Measurements from ENCODE around the gene DGKA.

The DGKA gene

DNA sequence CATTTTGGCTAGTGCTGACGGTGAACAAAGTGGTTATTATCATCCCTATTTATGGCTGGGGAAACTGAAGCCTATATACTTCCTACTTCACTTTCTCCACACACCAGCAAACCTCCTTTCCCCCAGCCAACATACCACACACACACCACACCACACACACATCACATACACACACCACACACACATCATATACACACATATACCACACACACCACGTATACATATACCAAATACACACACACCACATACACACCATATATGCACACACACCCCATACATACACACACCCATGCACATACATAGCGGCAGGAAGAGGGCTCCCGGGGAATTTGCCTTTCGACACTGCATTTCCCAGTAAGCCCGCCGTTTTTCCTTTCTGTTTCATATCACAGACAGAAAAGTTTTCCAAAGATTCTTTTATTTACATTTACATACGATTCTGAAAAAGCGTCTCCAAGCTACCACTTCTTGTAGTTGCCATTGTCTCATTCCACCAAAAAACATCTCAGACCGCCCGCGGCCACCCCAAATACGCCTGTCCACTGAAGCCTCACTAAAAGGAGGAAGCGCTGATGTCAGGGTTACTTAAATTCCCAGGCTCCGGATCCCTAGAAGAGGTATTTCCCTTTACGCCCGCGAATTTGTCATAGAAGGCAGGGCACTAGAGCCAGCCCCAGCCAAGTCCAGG lies 42.1 kb downstream of the DGKA start (continued):
- TF ChIP-seq, protein P1, sequence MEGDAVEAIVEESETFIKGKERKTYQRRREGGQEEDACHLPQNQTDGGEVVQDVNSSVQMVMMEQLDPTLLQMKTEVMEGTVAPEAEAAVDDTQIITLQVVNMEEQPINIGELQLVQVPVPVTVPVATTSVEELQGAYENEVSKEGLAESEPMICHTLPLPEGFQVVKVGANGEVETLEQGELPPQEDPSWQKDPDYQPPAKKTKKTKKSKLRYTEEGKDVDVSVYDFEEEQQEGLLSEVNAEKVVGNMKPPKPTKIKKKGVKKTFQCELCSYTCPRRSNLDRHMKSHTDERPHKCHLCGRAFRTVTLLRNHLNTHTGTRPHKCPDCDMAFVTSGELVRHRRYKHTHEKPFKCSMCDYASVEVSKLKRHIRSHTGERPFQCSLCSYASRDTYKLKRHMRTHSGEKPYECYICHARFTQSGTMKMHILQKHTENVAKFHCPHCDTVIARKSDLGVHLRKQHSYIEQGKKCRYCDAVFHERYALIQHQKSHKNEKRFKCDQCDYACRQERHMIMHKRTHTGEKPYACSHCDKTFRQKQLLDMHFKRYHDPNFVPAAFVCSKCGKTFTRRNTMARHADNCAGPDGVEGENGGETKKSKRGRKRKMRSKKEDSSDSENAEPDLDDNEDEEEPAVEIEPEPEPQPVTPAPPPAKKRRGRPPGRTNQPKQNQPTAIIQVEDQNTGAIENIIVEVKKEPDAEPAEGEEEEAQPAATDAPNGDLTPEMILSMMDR (tag by site-specific recombination; IDR thresholded peaks at IDR 0.05): no peak
- TF ChIP-seq ZNF561 (tag by site-specific recombination; IDR thresholded peaks at IDR 0.05; ENCODE audit: borderline replicate concordance): 0 out of 2 replicates have a peak, but pooled peaks have one; percentile 32
- peak; percentile 46; the same call in 1 of the 2 replicates for TF ChIP-seq ZNF76 (tag by site-specific recombination; IDR thresholded peaks at IDR 0.05; ENCODE audit: borderline replicate concordance, low read depth)
- TF ChIP-seq, protein P2, sequence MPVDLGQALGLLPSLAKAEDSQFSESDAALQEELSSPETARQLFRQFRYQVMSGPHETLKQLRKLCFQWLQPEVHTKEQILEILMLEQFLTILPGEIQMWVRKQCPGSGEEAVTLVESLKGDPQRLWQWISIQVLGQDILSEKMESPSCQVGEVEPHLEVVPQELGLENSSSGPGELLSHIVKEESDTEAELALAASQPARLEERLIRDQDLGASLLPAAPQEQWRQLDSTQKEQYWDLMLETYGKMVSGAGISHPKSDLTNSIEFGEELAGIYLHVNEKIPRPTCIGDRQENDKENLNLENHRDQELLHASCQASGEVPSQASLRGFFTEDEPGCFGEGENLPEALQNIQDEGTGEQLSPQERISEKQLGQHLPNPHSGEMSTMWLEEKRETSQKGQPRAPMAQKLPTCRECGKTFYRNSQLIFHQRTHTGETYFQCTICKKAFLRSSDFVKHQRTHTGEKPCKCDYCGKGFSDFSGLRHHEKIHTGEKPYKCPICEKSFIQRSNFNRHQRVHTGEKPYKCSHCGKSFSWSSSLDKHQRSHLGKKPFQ (tag by site-specific recombination; IDR thresholded peaks at IDR 0.05): peak; percentile 92
- peak; percentile 92 for TF ChIP-seq ZNF2 (tag by site-specific recombination; IDR thresholded peaks at IDR 0.05)
- TF ChIP-seq OSR2 (tag by site-specific recombination; IDR thresholded peaks at IDR 0.05): no peak; the same call in 1 of the 2 replicates
- TF ChIP-seq SP7 (tag by site-specific recombination; IDR thresholded peaks at IDR 0.05): no peak
- no peak for TF ChIP-seq ZNF571 (tag by site-specific recombination; IDR thresholded peaks at IDR 0.05)
- TF ChIP-seq ZNF169 (tag by site-specific recombination; IDR thresholded peaks at IDR 0.05): 0 out of 2 replicates have a peak, but pooled peaks have one; percentile 50
- TF ChIP-seq ZNF19 (tag by site-specific recombination; IDR thresholded peaks at IDR 0.05; ENCODE audit: low read depth): no peak
- peak; percentile 79; the same call in 1 of the 2 replicates for TF ChIP-seq ZNF366 (tag by site-specific recombination; conservative IDR thresholded peaks at IDR 0.05)
- peak; percentile 82 for TF ChIP-seq MYNN (tag by site-specific recombination; IDR thresholded peaks at IDR 0.05; ENCODE audit: borderline replicate concordance)
- TF ChIP-seq, protein P3, sequence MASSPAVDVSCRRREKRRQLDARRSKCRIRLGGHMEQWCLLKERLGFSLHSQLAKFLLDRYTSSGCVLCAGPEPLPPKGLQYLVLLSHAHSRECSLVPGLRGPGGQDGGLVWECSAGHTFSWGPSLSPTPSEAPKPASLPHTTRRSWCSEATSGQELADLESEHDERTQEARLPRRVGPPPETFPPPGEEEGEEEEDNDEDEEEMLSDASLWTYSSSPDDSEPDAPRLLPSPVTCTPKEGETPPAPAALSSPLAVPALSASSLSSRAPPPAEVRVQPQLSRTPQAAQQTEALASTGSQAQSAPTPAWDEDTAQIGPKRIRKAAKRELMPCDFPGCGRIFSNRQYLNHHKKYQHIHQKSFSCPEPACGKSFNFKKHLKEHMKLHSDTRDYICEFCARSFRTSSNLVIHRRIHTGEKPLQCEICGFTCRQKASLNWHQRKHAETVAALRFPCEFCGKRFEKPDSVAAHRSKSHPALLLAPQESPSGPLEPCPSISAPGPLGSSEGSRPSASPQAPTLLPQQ (tag by site-specific recombination; IDR thresholded peaks at IDR 0.05): peak; percentile 39; the same call in 1 of the 2 replicates
- 0 out of 2 replicates have a peak, but pooled peaks have one; percentile 9 for TF ChIP-seq GLIS1 (tag by site-specific recombination; IDR thresholded peaks at IDR 0.05)
- peak; percentile 86 for TF ChIP-seq ZFP69B (tag by site-specific recombination; IDR thresholded peaks at IDR 0.05)
- no peak for TF ChIP-seq ZNF23 (tag by site-specific recombination; IDR thresholded peaks at IDR 0.05; ENCODE audit: borderline replicate concordance)
- TF ChIP-seq ZNF501 (tag by site-specific recombination; IDR thresholded peaks at IDR 0.05): peak; percentile 78

DNA sequence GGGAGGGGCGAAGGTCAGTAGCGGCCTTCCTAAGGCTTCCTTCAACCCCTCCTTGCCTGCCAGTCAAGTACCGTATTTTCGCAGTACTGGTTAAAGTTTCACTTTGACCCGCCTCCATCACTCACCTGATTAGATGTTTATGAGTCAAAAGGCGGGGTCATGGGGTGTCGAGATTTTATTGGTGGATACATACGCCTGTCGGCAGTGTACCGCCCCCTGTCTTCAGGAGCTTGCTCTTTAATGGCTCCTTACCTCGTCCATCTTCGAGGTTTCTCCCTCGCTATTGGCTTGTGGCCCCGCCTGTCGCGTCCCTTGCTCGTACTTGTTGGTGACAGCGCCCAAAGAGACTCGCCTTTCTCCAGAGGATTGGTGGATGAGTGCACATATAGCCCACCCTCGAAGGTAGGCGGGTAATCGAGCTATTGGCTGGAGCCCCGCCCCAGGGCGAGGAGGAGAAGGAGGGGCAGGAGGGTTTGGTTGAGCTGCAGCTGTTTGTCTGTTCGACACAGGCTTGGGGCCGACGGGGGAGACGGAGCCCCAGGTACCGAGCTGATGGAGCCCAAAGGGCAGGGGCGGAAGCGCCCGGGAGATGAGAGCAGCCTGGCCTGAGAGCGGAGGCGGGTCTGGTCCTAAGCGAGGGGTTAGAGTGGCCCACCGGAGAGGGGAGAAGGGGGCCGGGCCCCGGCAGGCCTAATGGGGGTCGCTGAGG lies 42.8 kb downstream of the DGKA start, which contains the start of gene RAB5B:
Gene RAB5B (plus strand): TSS at position 480 of the 709 bp plus-strand sequence. CDS start 12,883 bp downstream, outside the sequence.
- H3K4me1 ChIP-seq (ENCODE audit: control insufficient read depth, insufficient read depth, low read length): peaks cover 4% of the 10 kb centered on the region; the same call in 1 of the 2 replicates
- TF ChIP-seq SP3 (tag by site-specific recombination; IDR thresholded peaks at IDR 0.05) (peak; percentile 100), ZNF394 (tag by site-specific recombination; IDR thresholded peaks at IDR 0.05; ENCODE audit: borderline replicate concordance) (no peak), FEZF1 (tag by site-specific recombination; IDR thresholded peaks at IDR 0.05) (no peak), ZNF350 (tag by site-specific recombination; IDR thresholded peaks at IDR 0.05) (no peak), SETDB1 (IDR thresholded peaks at IDR 0.05; ENCODE audit: insufficient read length, low read length) (no peak), ZNF146 (tag by site-specific recombination; IDR thresholded peaks at IDR 0.05) (no peak), ZXDB (tag by site-specific recombination; IDR thresholded peaks at IDR 0.05) (peak; percentile 96), ZNF664 (tag by site-specific recombination; IDR thresholded peaks at IDR 0.05) (no peak), ZSCAN30 (tag by site-specific recombination; IDR thresholded peaks at IDR 0.05) (no peak), ZSCAN16 (tag by site-specific recombination; IDR thresholded peaks at IDR 0.05) (no peak), ZNF48 (tag by site-specific recombination; IDR thresholded peaks at IDR 0.05) (no peak), REPIN1 (tag by site-specific recombination; IDR thresholded peaks at IDR 0.05; ENCODE audit: low read depth) (no peak), ZNF423 (tag by site-specific recombination; IDR thresholded peaks at IDR 0.05) (no peak)
- TF ChIP-seq, protein P4, sequence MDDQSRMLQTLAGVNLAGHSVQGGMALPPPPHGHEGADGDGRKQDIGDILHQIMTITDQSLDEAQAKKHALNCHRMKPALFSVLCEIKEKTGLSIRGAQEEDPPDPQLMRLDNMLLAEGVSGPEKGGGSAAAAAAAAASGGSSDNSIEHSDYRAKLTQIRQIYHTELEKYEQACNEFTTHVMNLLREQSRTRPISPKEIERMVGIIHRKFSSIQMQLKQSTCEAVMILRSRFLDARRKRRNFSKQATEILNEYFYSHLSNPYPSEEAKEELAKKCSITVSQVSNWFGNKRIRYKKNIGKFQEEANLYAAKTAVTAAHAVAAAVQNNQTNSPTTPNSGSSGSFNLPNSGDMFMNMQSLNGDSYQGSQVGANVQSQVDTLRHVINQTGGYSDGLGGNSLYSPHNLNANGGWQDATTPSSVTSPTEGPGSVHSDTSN (CRISPR knock-in tag; IDR thresholded peaks at IDR 0.05): peak; percentile 99

More for the DNA sequence above, 42.8 kb downstream of the DGKA start, which contains the start of gene RAB5B:
- ChIA-PET POLR2A (interaction anchor here (0.6 to 2.6 kb wide), 37 partner anchors 11 to 1612 kb away, joined by 3 to 66 read pairs (median 7); partner anchors contain the start of genes CD63, DNAJC14, NACA and ORMDL2), CTCF (interaction anchor here (0.5 to 3.0 kb wide), 15 partner anchors 18 to 601 kb away, joined by 3 to 30 read pairs (median 5); partner anchors contain the start of gene SUOX)
- peaks cover 13 to 63% of the 10 kb centered on the region in 2 experiments for H3K36me3 ChIP-seq (ENCODE audit: control insufficient read depth in 2 of 2, insufficient read depth in 1 of 2, low read length in 2 of 2)
- peak within 1 kb of the TSS; percentile 83 for H3K27ac ChIP-seq (ENCODE audit: extremely low read depth, low read depth, low read length)
- H3K4me3 ChIP-seq (ENCODE audit: low read depth, low read length): peak within 1 kb of the TSS; percentile 87
- H3K9me3 ChIP-seq (ENCODE audit: control insufficient read depth, insufficient read depth, low read depth, low read length): no peaks in the 10 kb centered on the region
